Neural cell (in vitro differentiated cells): ENCODE results near the gene ADCY1.

Experiments
- CTCF ChIP-seq: fragments of 450-650 bp; IDR thresholded peaks from 2 replicates; pipeline ENCODE4 v1.5.1; 2014; ENCODE audit warnings: antibody characterized with exemption, mild to moderate bottlenecking, moderate library complexity; ENCODE audit not compliant: poor library complexity, severe bottlenecking
- EP300 ChIP-seq: fragments of 450-650 bp; conservative IDR thresholded peaks from 2 replicates; pipeline ENCODE4 v1.6.1; 2014; ENCODE audit warnings: antibody characterized with exemption, mild to moderate bottlenecking, moderate library complexity; ENCODE audit not compliant: poor library complexity, severe bottlenecking
- EZH2 ChIP-seq: fragments of 200-600, 300-800 bp; shearing (Covaris generic), sonication (generic); IDR thresholded peaks from 2 replicates; pipeline ENCODE4 v1.6.1; 2014; ENCODE audit warnings: antibody characterized with exemption, low read length, borderline replicate concordance, mild to moderate bottlenecking; ENCODE audit not compliant: insufficient read depth, poor library complexity, severe bottlenecking
- POLR2AphosphoS5 ChIP-seq: IDR thresholded peaks from 2 replicates; pipeline ENCODE4 v1.6.1; 2012
- RAD21 ChIP-seq: fragments of 450-650 bp; conservative IDR thresholded peaks from 2 replicates; pipeline ENCODE4 v1.6.1; 2014; ENCODE audit warnings: antibody characterized with exemption, mild to moderate bottlenecking, moderate library complexity
- REST ChIP-seq: IDR thresholded peaks from 2 replicates; pipeline ENCODE4 v1.6.1; 2012; ENCODE audit warnings: borderline replicate concordance

DNA sequence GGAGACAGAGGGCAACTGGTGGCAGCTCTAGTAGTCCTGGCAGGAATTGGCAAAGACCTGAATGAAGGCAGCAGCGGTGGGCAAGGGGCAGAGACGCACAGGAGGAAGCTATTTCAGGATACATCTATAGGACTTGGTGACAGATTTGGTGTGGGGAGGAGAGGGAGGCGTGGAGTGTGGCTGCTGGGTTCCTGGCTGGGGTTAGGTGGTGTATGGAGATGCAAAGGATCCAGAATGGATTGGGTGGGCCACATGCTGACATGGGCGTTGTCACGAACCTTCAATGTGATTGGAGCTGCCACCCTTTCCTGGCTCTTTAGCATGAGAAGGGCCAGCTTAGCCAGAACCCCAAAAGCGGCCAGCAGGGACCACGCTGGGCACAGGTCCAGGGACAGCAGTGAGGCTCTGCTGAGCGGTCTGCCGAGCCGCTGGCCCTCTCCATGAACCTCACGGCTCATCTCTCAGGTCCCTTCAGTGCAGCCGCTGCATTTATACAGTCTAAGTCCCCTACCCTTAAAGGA, 10.2 kb upstream of the ADCY1 start:
- TF ChIP-seq POLR2AphosphoS5 (no peak), CTCF (no peak), EZH2 (no peak), EP300 (no peak), REST (no peak), RAD21 (no peak)
